MCF 10A (cell line): ENCODE results near the gene MORN2. TPM values are rescaled to one million over a fixed set of nuclear protein-coding genes. Genes with fewer than 3 reads are reported as not detected.

ENCODE experiments used
- BruUV-seq: library from RNA; stranded (reverse); fragments of 400-500 nt; replicated peaks from 2 replicates; lab custom pipeline; 2021; lab: Mats Ljungman, UMichigan
- CTCF ChIA-PET: fragments of 300-600 bp; sonication (Branson Sonifier 250); formaldehyde crosslinking; extraction: SDS; loops from one replicate; lab custom pipeline; 2021; ENCODE audit warnings: antibody characterized with exemption, inconsistent platforms; lab: Yijun Ruan, JAX
- POLR2A ChIA-PET: fragments of 300-600, 350-650 bp; sonication (Branson Sonifier 250); formaldehyde crosslinking; extraction: SDS; loops from one replicate; lab custom pipeline; 2020; ENCODE audit warnings: antibody characterized with exemption, inconsistent platforms; lab: Yijun Ruan, JAX
- DNase-seq: peaks from one replicate; pipeline ENCODE4 v3.0.0-alpha.2; 2018; ENCODE audit not compliant: unreplicated experiment
- H3K27ac Mint-ChIP-seq: one replicate; pipeline ENCODE4 v1.8.0; 2022; ENCODE audit warnings: mild to moderate bottlenecking, low read depth, mixed read lengths; ENCODE audit not compliant: unreplicated experiment
- H3K27me3 Mint-ChIP-seq: one replicate; pipeline ENCODE4 v1.8.0; 2022; ENCODE audit warnings: mixed read lengths; ENCODE audit not compliant: insufficient read depth, unreplicated experiment
- H3K36me3 Mint-ChIP-seq: one replicate; pipeline ENCODE4 v1.8.0; 2022; ENCODE audit warnings: mild to moderate bottlenecking, moderate library complexity, mixed read lengths; ENCODE audit not compliant: insufficient read depth, unreplicated experiment
- H3K4me1 Mint-ChIP-seq: one replicate; pipeline ENCODE4 v1.8.0; 2022; ENCODE audit warnings: mixed read lengths; ENCODE audit not compliant: insufficient read depth, unreplicated experiment
- H3K4me3 Mint-ChIP-seq: one replicate; pipeline ENCODE4 v1.8.0; 2022; ENCODE audit warnings: mild to moderate bottlenecking, moderate library complexity, mixed read lengths; ENCODE audit not compliant: unreplicated experiment
- H3K9me3 Mint-ChIP-seq: one replicate; pipeline ENCODE4 v1.8.0; 2022; ENCODE audit warnings: mixed read lengths; ENCODE audit not compliant: unreplicated experiment
- intact Hi-C: fragments of 100-400 bp; cut with micrococcal nuclease; formaldehyde crosslinking; loops from 2 replicates; pipeline ENCODE4 v1.14.1; 2022
- total RNA-seq: library from RNA; stranded (reverse); gene quantifications from 2 replicates; pipeline ENCODE4 v1.2.3, GENCODE V29; 2022
- TF ChIP-seq, protein P1 (sequence below): fragments of 200-600 bp; IDR thresholded peaks from one replicate; pipeline ENCODE4 v1.8.0; 2022; ENCODE audit warnings: antibody characterized with exemption, mild to moderate bottlenecking; ENCODE audit not compliant: unreplicated experiment

The MORN2 gene
- total RNA-seq, 1 experiment from 2014 or later: 13.9 TPM

DNA sequence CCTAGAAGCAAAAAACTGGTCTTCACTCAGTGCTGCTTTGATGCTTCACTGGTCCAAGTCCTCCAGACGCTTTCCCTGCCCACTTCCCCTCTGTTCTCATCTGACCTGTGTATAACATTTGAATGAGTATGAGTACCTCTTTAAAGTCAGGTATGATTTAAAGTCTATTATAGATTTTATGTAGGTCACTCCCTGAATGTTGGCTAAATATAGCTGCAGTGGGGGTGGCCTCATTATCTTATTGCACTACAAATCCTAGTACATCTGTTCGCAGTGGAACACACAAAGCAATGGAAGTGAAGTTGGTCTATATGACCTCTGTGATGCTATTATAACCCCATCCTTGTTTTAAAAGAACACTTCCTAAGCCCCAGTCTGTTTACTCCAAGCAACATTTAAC is 47.1 kb downstream of the MORN2 start:
- no peak overlapping the region for H3K4me3 Mint-ChIP-seq
- DNase-seq: no peak
- BruUV-seq: no TSS peak
- TF ChIP-seq, protein P1, sequence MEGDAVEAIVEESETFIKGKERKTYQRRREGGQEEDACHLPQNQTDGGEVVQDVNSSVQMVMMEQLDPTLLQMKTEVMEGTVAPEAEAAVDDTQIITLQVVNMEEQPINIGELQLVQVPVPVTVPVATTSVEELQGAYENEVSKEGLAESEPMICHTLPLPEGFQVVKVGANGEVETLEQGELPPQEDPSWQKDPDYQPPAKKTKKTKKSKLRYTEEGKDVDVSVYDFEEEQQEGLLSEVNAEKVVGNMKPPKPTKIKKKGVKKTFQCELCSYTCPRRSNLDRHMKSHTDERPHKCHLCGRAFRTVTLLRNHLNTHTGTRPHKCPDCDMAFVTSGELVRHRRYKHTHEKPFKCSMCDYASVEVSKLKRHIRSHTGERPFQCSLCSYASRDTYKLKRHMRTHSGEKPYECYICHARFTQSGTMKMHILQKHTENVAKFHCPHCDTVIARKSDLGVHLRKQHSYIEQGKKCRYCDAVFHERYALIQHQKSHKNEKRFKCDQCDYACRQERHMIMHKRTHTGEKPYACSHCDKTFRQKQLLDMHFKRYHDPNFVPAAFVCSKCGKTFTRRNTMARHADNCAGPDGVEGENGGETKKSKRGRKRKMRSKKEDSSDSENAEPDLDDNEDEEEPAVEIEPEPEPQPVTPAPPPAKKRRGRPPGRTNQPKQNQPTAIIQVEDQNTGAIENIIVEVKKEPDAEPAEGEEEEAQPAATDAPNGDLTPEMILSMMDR: no peak
- ChIA-PET POLR2A (interaction anchor here (0.6 kb wide), 1 partner anchor 47 kb away, joined by 5 read pairs; the partner anchor contains the start of genes DHX57 and MORN2), CTCF (interaction anchor here (0.5 kb wide), 1 partner anchor 648 kb away, joined by 3 read pairs; no protein-coding TSS in a partner anchor)
- intact Hi-C loops: no loop called here
- no peak overlapping the region for H3K27ac Mint-ChIP-seq
- no peaks in the 10 kb centered on the region for H3K9me3 Mint-ChIP-seq
- H3K4me1 Mint-ChIP-seq: no peaks in the 10 kb centered on the region
- H3K36me3 Mint-ChIP-seq: no peaks in the 10 kb centered on the region
- no peaks in the 10 kb centered on the region for H3K27me3 Mint-ChIP-seq

DNA sequence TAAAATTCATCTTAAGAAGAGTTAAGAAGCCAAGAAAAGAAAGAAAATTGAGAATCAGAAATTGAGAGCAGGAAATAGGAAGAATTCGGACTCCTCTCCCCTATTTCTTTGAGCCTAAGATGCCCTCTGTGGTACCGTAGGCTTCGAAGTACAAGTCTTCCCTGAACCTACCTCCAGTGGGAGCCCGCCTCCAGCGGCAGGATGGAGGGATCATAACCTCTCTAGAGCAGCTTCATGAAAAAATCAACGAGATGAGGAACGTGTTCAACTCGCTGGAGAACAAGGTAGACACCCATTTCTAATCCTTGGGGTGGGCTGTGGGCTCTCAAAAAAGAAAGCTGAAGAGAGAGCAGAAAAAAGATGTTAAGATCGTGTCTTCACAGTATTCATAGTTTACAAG is 50.2 kb downstream of the MORN2 start:
- no peak for DNase-seq
- no TSS peak for BruUV-seq
- ChIA-PET CTCF (interaction anchor here (0.6 to 2.4 kb wide), 4 partner anchors 19 to 262 kb away, joined by 3 to 7 read pairs (median 3); no protein-coding TSS in a partner anchor), POLR2A (no interaction called here)
- H3K9me3 Mint-ChIP-seq: no peaks in the 10 kb centered on the region
- H3K27me3 Mint-ChIP-seq: no peaks in the 10 kb centered on the region
- no peaks in the 10 kb centered on the region for H3K4me1 Mint-ChIP-seq
- H3K36me3 Mint-ChIP-seq: no peaks in the 10 kb centered on the region
- TF ChIP-seq, protein P1: no peak
- no peak overlapping the region for H3K27ac Mint-ChIP-seq
- intact Hi-C loops: no loop called here
- H3K4me3 Mint-ChIP-seq: no peak overlapping the region

DNA sequence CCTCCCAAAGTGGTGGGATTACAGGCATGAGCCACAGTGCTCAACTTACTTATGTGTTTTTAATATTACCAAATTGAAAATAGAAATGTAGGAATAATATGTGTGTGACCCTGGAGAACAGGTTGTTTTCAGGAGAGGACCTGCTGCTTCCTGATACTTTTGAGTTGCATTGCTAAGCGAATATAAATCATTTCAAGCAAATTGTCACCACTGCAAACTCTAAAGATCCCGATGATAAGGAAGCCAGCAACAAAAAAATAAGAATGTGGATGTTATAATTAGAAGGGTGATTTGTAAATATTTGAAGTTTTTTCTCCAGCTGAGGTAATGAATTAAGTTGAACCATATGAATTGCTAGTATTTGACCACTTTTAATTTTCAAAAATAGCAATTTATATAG is 54.8 kb downstream of the MORN2 start:
- Mint-ChIP-seq H3K4me3 (no peak overlapping the region), H3K27me3 (no peaks in the 10 kb centered on the region), H3K9me3 (no peaks in the 10 kb centered on the region), H3K4me1 (peaks cover 9% of the 10 kb centered on the region), H3K36me3 (no peaks in the 10 kb centered on the region), H3K27ac (no peak overlapping the region)
- no TSS peak for BruUV-seq
- intact Hi-C loops: no loop called here
- CTCF ChIA-PET: interaction anchor here (0.7 kb wide), 1 partner anchor 846 kb away, joined by 3 read pairs; no protein-coding TSS in a partner anchor
- POLR2A ChIA-PET: no interaction called here
- TF ChIP-seq, protein P1: no peak
- DNase-seq: no peak

Other genes with a start within 250 kb of the MORN2 start
- gene GALM, start 209.9 kb upstream of the MORN2 start, total RNA-seq: not detected in 2 replicates
- 196 and 275 TPM in 2 replicates for gene SRSF7, start 124.6 kb upstream of the MORN2 start, total RNA-seq
- 14.8 and 18.5 TPM in 2 replicates for gene GEMIN6, start 97.8 kb upstream of the MORN2 start, total RNA-seq
- gene DHX57, start within 50 bp of the MORN2 start, total RNA-seq: 17.9 and 21.3 TPM in 2 replicates
- gene ARHGEF33, start 13.9 kb downstream of the MORN2 start, total RNA-seq: 0.07 and 0.76 TPM in 2 replicates
- gene SOS1, start 245.1 kb downstream of the MORN2 start, total RNA-seq: 18.5 and 23.3 TPM in 2 replicates